SU-DHL-6 (cell line): ENCODE measurements around the gene RHOV.

Experiments used
- H2AFZ ChIP-seq: fragments of 200-600 bp; sonication (generic); 2 replicates; pipeline ENCODE4 v1.6.1; 2014; ENCODE audit warnings: low read depth, mild to moderate bottlenecking, moderate library complexity, mixed read lengths, antibody characterized with exemption, low read length; ENCODE audit not compliant: severe bottlenecking
- H3F3A ChIP-seq: fragments of 200-600 bp; shearing (Covaris generic); 2 replicates; pipeline ENCODE4 v1.6.0; 2016; ENCODE audit warnings: antibody characterized with exemption, mild to moderate bottlenecking; ENCODE audit not compliant: insufficient read depth
- H3K27ac ChIP-seq: fragments of 200-600 bp; sonication (generic); 2 replicates; pipeline ENCODE4 v1.5.1; 2016; ENCODE audit warnings: low read depth, mild to moderate bottlenecking, low read length, moderate library complexity, mixed read lengths
- H3K27me3 ChIP-seq: fragments of 200-600 bp; sonication (generic), shearing (Covaris generic); 2 replicates; pipeline ENCODE4 v1.6.0; 2014; ENCODE audit warnings: mild to moderate bottlenecking, low read length
- H3K36me3 ChIP-seq: fragments of 200-600 bp; sonication (generic); 2 replicates; pipeline ENCODE4 v1.6.1; 2014; ENCODE audit warnings: mild to moderate bottlenecking, low read length, mixed read lengths
- H3K4me2 ChIP-seq: fragments of 300-600, 200-600 bp; shearing (Covaris generic), sonication (generic); 2 replicates; pipeline ENCODE4 v1.6.0; 2014; ENCODE audit warnings: low read length, low read depth, mild to moderate bottlenecking; ENCODE audit not compliant: poor library complexity, severe bottlenecking
- H3K4me3 ChIP-seq: fragments of 200-600 bp; sonication (generic); 2 replicates; pipeline ENCODE4 v1.5.1; 2014; ENCODE audit warnings: antibody characterized with exemption, low read length, mild to moderate bottlenecking, mixed read lengths; ENCODE audit not compliant: insufficient read depth, poor library complexity, severe bottlenecking
- H3K79me2 ChIP-seq: fragments of 200-600 bp; sonication (generic); 2 replicates; pipeline ENCODE4 v1.6.1; 2014; ENCODE audit warnings: mild to moderate bottlenecking, low read length, moderate library complexity; ENCODE audit not compliant: insufficient read depth
- H3K9ac ChIP-seq: fragments of 200-600 bp; sonication (generic); 2 replicates; pipeline ENCODE4 v1.7.0; 2014; ENCODE audit warnings: mild to moderate bottlenecking, low read length
- H3K9me2 ChIP-seq: fragments of 200-600 bp; sonication (generic); replicated peaks from 2 replicates; pipeline ENCODE4 v1.6.1; 2014; ENCODE audit warnings: low read length; ENCODE audit not compliant: insufficient read depth
- H3K9me3 ChIP-seq: fragments of 200-600 bp; sonication (generic); 2 replicates; pipeline ENCODE4 v1.6.1; 2014; ENCODE audit warnings: low read length, mixed read lengths; ENCODE audit not compliant: insufficient read depth
- H4K20me1 ChIP-seq: fragments of 200-600 bp; sonication (generic); 2 replicates; pipeline ENCODE4 v1.6.1; 2014; ENCODE audit warnings: low read depth, mild to moderate bottlenecking, antibody characterized with exemption, low read length, moderate library complexity, mixed read lengths
- EZH2phosphoT487 ChIP-seq: fragments of 200-600 bp; sonication (generic), shearing (Covaris generic); conservative IDR thresholded peaks from 2 replicates; pipeline ENCODE4 v1.6.1; 2018; ENCODE audit warnings: mild to moderate bottlenecking, antibody characterized with exemption, low read length, moderate library complexity, mixed read lengths
- TF ChIP-seq, protein P1 (sequence below): fragments of 200-600 bp; sonication (generic); IDR thresholded peaks from one replicate; pipeline ENCODE4 v1.5.1; 2017; ENCODE audit warnings: antibody characterized with exemption, mild to moderate bottlenecking, low read length, moderate library complexity; ENCODE audit not compliant: insufficient read depth, poor library complexity, severe bottlenecking

RHOV gene

GRCh38 chr15:40894681-40895448 lies 20.8 kb upstream of the RHOV start:
- no peaks in the 10 kb centered on the region for H4K20me1 ChIP-seq
- no peaks in the 10 kb centered on the region for H3K9me2 ChIP-seq
- peaks cover 12% of the 10 kb centered on the region; the same call in 1 of the 2 replicates for H3K79me2 ChIP-seq
- TF ChIP-seq, protein P1, sequence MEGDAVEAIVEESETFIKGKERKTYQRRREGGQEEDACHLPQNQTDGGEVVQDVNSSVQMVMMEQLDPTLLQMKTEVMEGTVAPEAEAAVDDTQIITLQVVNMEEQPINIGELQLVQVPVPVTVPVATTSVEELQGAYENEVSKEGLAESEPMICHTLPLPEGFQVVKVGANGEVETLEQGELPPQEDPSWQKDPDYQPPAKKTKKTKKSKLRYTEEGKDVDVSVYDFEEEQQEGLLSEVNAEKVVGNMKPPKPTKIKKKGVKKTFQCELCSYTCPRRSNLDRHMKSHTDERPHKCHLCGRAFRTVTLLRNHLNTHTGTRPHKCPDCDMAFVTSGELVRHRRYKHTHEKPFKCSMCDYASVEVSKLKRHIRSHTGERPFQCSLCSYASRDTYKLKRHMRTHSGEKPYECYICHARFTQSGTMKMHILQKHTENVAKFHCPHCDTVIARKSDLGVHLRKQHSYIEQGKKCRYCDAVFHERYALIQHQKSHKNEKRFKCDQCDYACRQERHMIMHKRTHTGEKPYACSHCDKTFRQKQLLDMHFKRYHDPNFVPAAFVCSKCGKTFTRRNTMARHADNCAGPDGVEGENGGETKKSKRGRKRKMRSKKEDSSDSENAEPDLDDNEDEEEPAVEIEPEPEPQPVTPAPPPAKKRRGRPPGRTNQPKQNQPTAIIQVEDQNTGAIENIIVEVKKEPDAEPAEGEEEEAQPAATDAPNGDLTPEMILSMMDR: peak; percentile 57
- no peak for TF ChIP-seq EZH2phosphoT487
- 0 out of 2 replicates have a peak, but pooled peaks cover 3% of the 10 kb centered on the region for H3F3A ChIP-seq
- peak overlapping the region; percentile 45 for H2AFZ ChIP-seq
- peak overlapping the region; percentile 85 for H3K9ac ChIP-seq
- peak overlapping the region; percentile 91 for H3K4me2 ChIP-seq
- H3K27ac ChIP-seq: peak overlapping the region; percentile 5
- no peaks in the 10 kb centered on the region for H3K27me3 ChIP-seq
- H3K9me3 ChIP-seq: no peaks in the 10 kb centered on the region
- H3K4me3 ChIP-seq: peak overlapping the region; percentile 91
- no peaks in the 10 kb centered on the region for H3K36me3 ChIP-seq

GRCh38 chr15:40893733-40894680 lies 20.0 kb upstream of the RHOV start, which contains the start of gene VPS18:
VPS18 (plus strand) TSS chr15:40894450; CDS start chr15:40894769, 319 bp downstream.
- H3F3A ChIP-seq: 0 out of 2 replicates have a peak, but pooled peaks cover 3% of the 10 kb centered on the region

GRCh38 chr15:40893019-40893670 lies 19.1 kb upstream of the RHOV start:
- no peak overlapping the region for H3K27ac ChIP-seq
- no peaks in the 10 kb centered on the region for H3K27me3 ChIP-seq
- TF ChIP-seq EZH2phosphoT487: no peak
- TF ChIP-seq, protein P1: no peak
- no peak overlapping the region for H3K9ac ChIP-seq
- H2AFZ ChIP-seq: no peak overlapping the region
- peaks cover 12% of the 10 kb centered on the region; the same call in 1 of the 2 replicates for H3K79me2 ChIP-seq
- H3F3A ChIP-seq: 0 out of 2 replicates have a peak, but pooled peaks cover 3% of the 10 kb centered on the region
- H4K20me1 ChIP-seq: no peaks in the 10 kb centered on the region
- no peaks in the 10 kb centered on the region for H3K36me3 ChIP-seq
- H3K9me3 ChIP-seq: no peaks in the 10 kb centered on the region
- no peak overlapping the region for H3K4me3 ChIP-seq
- no peaks in the 10 kb centered on the region for H3K9me2 ChIP-seq
- no peak overlapping the region for H3K4me2 ChIP-seq

More at GRCh38 chr15:40893733-40894680, 20.0 kb upstream of the RHOV start, which contains the start of gene VPS18:
- Histone ChIP-seq H3K36me3 (no peaks in the 10 kb centered on the region), H3K27me3 (no peaks in the 10 kb centered on the region), H2AFZ (peak within 1 kb of the TSS; percentile 98), H4K20me1 (no peaks in the 10 kb centered on the region), H3K27ac (peak within 1 kb of the TSS; percentile 5), H3K79me2 (peaks cover 12% of the 10 kb centered on the region; the same call in 1 of the 2 replicates), H3K4me2 (peak within 1 kb of the TSS; percentile 91), H3K9ac (peak within 1 kb of the TSS; percentile 85), H3K4me3 (peak within 1 kb of the TSS; percentile 91), H3K9me2 (no peaks in the 10 kb centered on the region), H3K9me3 (no peaks in the 10 kb centered on the region)
- TF ChIP-seq, protein P1: peak; percentile 28
- no peak for TF ChIP-seq EZH2phosphoT487
